NCI-H446 treated with DMSO at 0.1 percent for 48 hours (cell line): Measurements from ENCODE around the gene NUBP1.

Experiments used
- DNase-seq: peaks from one replicate; lab custom pipeline; 2025; lab: John Stamatoyannopoulos, UW

NUBP1 gene

GRCh38 chr16:10806698-10807097 is 63.1 kb downstream of the NUBP1 start:
- no peak for DNase-seq

- no peak for DNase-seq
These were observed 64.6 kb downstream of the NUBP1 start for GRCh38 chr16:10808218-10808617.

- DNase-seq: no peak
These were observed 65.2 kb downstream of the NUBP1 start for GRCh38 chr16:10808850-10809249.

GRCh38 chr16:10809706-10810105 is 66.1 kb downstream of the NUBP1 start:
- DNase-seq: no peak

- no peak for DNase-seq
These were observed 68.9 kb downstream of the NUBP1 start for GRCh38 chr16:10812312-10813098.

DNA sequence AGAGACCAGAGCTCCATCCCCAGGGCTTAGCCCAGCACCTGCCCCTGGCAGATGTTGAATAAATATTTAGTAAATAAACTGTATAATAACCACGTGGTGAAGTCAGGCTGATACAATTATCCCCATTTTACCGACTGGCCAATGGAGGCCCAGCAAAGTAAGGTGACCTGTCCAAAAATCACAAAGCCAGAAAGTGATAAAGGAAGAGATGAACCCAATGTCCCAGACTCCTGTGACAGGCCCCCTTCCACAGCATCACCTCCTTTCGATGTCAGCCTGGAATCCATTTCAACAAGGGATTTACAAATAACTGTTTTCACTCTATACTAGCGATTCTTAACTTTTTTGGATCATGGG is 69.4 kb downstream of the NUBP1 start:
- no peak for DNase-seq

GRCh38 chr16:10817514-10817913 is 73.9 kb downstream of the NUBP1 start:
- DNase-seq: no peak

DNA sequence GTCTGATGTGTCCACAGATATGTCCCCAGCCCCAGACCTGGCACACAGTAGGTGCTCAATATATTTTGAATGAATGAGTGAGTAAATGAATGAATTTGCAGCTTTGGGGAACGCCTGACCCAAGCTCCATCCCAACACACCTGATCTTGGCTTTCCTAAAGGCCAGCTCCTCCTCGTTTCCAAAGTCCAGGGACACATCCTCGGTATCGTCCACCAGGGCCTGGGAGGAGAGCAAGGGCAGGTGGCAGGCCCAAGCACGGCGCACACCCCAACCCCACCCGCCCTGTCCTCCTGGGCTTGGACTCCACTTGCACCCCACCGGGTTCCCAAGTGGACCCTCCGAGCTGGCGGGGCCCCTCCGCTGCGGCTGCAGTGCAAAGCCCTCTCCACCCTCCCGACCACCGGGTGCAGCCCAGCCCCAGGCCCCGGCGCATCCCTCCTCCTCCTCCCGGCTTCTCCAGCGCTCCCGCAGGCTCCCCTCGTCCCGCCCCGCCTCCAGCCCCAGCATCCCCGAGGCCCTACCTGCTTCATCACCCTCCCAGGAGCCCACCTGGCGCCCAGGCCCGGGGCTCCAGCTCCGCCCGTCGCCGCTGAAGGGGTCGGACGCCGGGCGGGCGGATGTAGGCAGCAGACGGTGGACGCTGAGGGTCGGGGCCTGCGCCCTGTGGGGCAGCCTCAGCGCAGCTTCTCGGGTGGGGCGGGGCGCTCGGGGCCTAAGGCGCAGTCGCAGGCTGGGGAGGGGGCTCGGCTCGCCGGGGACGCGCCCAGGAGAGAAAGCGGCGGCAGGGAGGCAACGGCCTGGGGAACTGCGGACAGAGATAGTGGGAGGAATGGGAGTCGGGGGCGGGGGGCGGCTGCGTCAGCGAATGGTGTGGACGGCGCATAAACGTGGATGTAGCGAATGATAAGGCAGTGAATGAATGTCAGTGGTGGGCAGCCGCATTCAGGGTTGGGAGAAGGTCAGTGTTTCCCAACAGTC is 74.6 kb downstream of the NUBP1 start, which contains the start of gene TVP23A:
TSS of gene TVP23A (minus strand) at position 832 of the 979 bp plus-strand sequence. CDS start at position 531, 301 bp downstream.
- DNase-seq: no peak
